Mammary epithelial cell (primary cell): ENCODE data around the gene RNF168.

ENCODE experiments used
- CTCF ChIP-seq, 2 donors: IDR thresholded peaks in 1 of 2; conservative IDR thresholded peaks in 1 of 2; 2 replicates each; pipeline ENCODE4 v1.5.1; 2011 to 2012; ENCODE audit warnings: inconsistent platforms in 2 of 2, low read length in 2 of 2, mild to moderate bottlenecking in 2 of 2, control low read depth in 1 of 2, low read depth in 1 of 2; ENCODE audit not compliant: insufficient read depth in 1 of 2; ENCODE audit errors: extremely low read depth in 1 of 2
- EZH2 ChIP-seq: IDR thresholded peaks from 2 replicates; pipeline ENCODE4 v1.6.1; 2012; ENCODE audit warnings: low read length, inconsistent platforms, borderline replicate concordance

- TF ChIP-seq CTCF (conservative IDR thresholded peaks at IDR 0.05 in 1 of 2, IDR thresholded peaks at IDR 0.05 in 1 of 2; ENCODE audit: extremely low read depth in 1 of 2, insufficient read depth in 1 of 2, low read depth in 1 of 2, low read length in 2 of 2) (no peak), EZH2 (no peak)
Measured at GRCh38 chr3:196423044-196423781, 80.4 kb downstream of the RNF168 start.
